ENCODE measurements around the gene PCNP. TPM values are rescaled to one million over a fixed set of nuclear protein-coding genes. Genes with fewer than 3 reads are reported as not detected.

The PCNP gene
- total and polyA plus RNA-seq, 2 donors (not counting 3 experiments of a cell fraction or from before 2014, with no cell fraction given): 22.7 to 137 TPM

DNA sequence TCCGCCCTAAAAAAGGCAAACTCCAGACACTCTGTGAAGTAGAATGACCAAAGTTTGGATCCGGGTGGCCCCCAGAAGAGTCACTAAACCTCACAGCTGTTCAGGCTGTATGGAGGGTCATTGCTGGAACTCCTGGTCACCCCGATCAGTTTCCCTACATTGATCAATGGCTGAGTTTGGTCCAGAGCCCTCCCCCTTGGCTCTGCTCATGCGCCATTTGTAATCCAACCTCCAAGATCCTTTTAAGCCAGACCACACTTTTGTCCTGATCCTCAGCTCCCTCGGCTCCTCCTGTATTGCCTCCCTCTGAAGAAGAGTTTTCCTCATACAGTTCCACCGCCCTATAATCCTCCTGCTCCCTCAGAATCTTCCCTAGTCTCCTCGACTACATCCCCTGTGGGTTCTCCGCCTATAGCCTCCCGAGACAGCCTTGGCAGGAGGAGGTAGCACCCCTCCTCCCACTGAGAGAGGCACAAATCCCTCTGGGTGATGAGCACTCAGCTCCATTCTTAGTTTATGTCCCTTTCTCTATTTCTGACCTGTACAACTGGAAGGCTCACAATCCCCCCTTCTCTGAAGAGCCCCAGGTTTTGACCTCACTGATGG is 60.7 kb downstream of the PCNP start:
- H2AFZ ChIP-seq (ENCODE audit: low read depth, low read length): no peak overlapping the region
- H3K27ac ChIP-seq (ENCODE audit: insufficient read depth, low read depth, low read length): no peak overlapping the region
- ChIA-PET CTCF (interaction anchor here (1.0 kb wide), 2 partner anchors 39 to 41 kb away, joined by 3 read pairs; no protein-coding TSS in a partner anchor), POLR2A (no interaction called here)
- no peaks in the 10 kb centered on the region for H3K9me1 ChIP-seq (replicated peaks; ENCODE audit: control insufficient read depth, extremely low read depth, insufficient read depth, low read length)
- FAIRE-seq: no peak
- intact Hi-C loops (cut with micrococcal nuclease): loop anchor here (5.0 to 10.0 kb wide), 2 partner anchors 252 to 1170 kb away; no protein-coding TSS in a partner anchor
- TF ChIP-seq POLR2AphosphoS5 (IDR thresholded peaks at IDR 0.05; ENCODE audit: insufficient read depth, low read depth, low read length) (no peak), GATA2 (IDR thresholded peaks at IDR 0.05; ENCODE audit: insufficient read depth, insufficient read length, low read depth, low read length) (no peak), EZH2 (IDR thresholded peaks at IDR 0.05; ENCODE audit: borderline replicate concordance, low read depth, low read length, severe bottlenecking) (no peak), JUN (IDR thresholded peaks at IDR 0.05; ENCODE audit: borderline replicate concordance, insufficient read depth, insufficient read length, low read depth) (no peak), MYC (IDR thresholded peaks at IDR 0.05; ENCODE audit: low read depth, low read length) (no peak), POLR2A (IDR thresholded peaks at IDR 0.05; ENCODE audit: low read depth, low read length) (no peak), FOS (IDR thresholded peaks at IDR 0.05; ENCODE audit: borderline replicate concordance, insufficient read depth, low read length) (no peak)
- TF ChIP-seq, protein P1, sequence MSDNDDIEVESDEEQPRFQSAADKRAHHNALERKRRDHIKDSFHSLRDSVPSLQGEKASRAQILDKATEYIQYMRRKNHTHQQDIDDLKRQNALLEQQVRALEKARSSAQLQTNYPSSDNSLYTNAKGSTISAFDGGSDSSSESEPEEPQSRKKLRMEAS (IDR thresholded peaks at IDR 0.05; ENCODE audit: insufficient read depth, insufficient read length): no peak
- TF ChIP-seq, protein P2, sequence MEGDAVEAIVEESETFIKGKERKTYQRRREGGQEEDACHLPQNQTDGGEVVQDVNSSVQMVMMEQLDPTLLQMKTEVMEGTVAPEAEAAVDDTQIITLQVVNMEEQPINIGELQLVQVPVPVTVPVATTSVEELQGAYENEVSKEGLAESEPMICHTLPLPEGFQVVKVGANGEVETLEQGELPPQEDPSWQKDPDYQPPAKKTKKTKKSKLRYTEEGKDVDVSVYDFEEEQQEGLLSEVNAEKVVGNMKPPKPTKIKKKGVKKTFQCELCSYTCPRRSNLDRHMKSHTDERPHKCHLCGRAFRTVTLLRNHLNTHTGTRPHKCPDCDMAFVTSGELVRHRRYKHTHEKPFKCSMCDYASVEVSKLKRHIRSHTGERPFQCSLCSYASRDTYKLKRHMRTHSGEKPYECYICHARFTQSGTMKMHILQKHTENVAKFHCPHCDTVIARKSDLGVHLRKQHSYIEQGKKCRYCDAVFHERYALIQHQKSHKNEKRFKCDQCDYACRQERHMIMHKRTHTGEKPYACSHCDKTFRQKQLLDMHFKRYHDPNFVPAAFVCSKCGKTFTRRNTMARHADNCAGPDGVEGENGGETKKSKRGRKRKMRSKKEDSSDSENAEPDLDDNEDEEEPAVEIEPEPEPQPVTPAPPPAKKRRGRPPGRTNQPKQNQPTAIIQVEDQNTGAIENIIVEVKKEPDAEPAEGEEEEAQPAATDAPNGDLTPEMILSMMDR (IDR thresholded peaks at IDR 0.05; ENCODE audit: extremely low read depth in 1 of 2, insufficient read depth in 1 of 2, low read depth in 1 of 2, low read length in 2 of 2): no peak
- no peak overlapping the region for H3K4me3 ChIP-seq (replicated peaks in 1 of 3; ENCODE audit: insufficient read depth in 1 of 3, low read depth in 1 of 3, low read length in 3 of 3)
- no peak overlapping the region for H3K9ac ChIP-seq (replicated peaks; ENCODE audit: extremely low read depth, insufficient read depth, low read length)
- H3K4me2 ChIP-seq (ENCODE audit: insufficient read depth, low read length): no peak overlapping the region
- H4K20me1 ChIP-seq (replicated peaks; ENCODE audit: control insufficient read depth, extremely low read depth, insufficient read depth, low read length): no peaks in the 10 kb centered on the region
- no peaks in the 10 kb centered on the region for H3K4me1 ChIP-seq (ENCODE audit: control insufficient read depth, extremely low read depth, insufficient read depth, low read length)
- H3K27me3 ChIP-seq (ENCODE audit: control insufficient read depth in 2 of 2, insufficient read depth in 2 of 2, low read length in 2 of 2): no peaks in the 10 kb centered on the region
- H3K9me3 ChIP-seq (replicated peaks; ENCODE audit: control insufficient read depth, insufficient read depth, low read length): no peaks in the 10 kb centered on the region
- no peaks in the 10 kb centered on the region for H3K79me2 ChIP-seq (ENCODE audit: control insufficient read depth, insufficient read depth, low read length)
- H3K36me3 ChIP-seq (ENCODE audit: control insufficient read depth in 2 of 2, extremely low read depth in 1 of 2, insufficient read depth in 2 of 2, low read length in 2 of 2): no peaks in the 10 kb centered on the region
- dilution Hi-C loops (cut with MboI; ENCODE audit: extremely low pct_ligation_motif_present, low sequenced_read_pairs): no loop called here
- no peak for DNase-seq (ENCODE audit: low read depth, low spot score)
- no TSS peak for BruUV-seq (replicated peaks)
